Fibroblast of upper back skin (primary cell): ENCODE measurements around the gene KLF7.

Source experiments
- DNase-seq: peaks from one replicate; pipeline ENCODE4 v3.0.0-alpha.2; 2013

Gene KLF7

GRCh38 chr2:207165121-207166038 is at the start of gene KLF7:
Gene KLF7 (minus strand): TSS chr2:207165948. CDS start chr2:207165568, 380 bp downstream.
- DNase-seq, result no peak

GRCh38 chr2:207215308-207215707 is 49.6 kb upstream of the KLF7 start:
- DNase-seq, result no peak

- no peak for DNase-seq
Observed at GRCh38 chr2:207214446-207214845, 48.7 kb upstream of the KLF7 start.

- DNase-seq, result no peak
Observed at GRCh38 chr2:207206011-207206410, 40.3 kb upstream of the KLF7 start.

- DNase-seq, result no peak
Observed at GRCh38 chr2:207205173-207205957, 39.6 kb upstream of the KLF7 start.

GRCh38 chr2:207203056-207203455 is 37.3 kb upstream of the KLF7 start:
- DNase-seq, result no peak

GRCh38 chr2:207202645-207203044 is 36.9 kb upstream of the KLF7 start:
- DNase-seq, result peak; percentile 65

- DNase-seq, result no peak
Observed at GRCh38 chr2:207201416-207201815, 35.7 kb upstream of the KLF7 start.

GRCh38 chr2:207200136-207200535 is 34.4 kb upstream of the KLF7 start:
- DNase-seq, result no peak

GRCh38 chr2:207194028-207194427 is 28.3 kb upstream of the KLF7 start:
- no peak for DNase-seq

- DNase-seq, result peak; percentile 67
Observed at GRCh38 chr2:207188626-207189419, 23.1 kb upstream of the KLF7 start.

- no peak for DNase-seq
Observed at GRCh38 chr2:207185372-207185771, 19.6 kb upstream of the KLF7 start.

- DNase-seq, result no peak
Observed at GRCh38 chr2:207184768-207185167, 19.0 kb upstream of the KLF7 start.

- peak; percentile 77 for DNase-seq
Observed at GRCh38 chr2:207184348-207184747, 18.6 kb upstream of the KLF7 start.

- no peak for DNase-seq
Observed at GRCh38 chr2:207183506-207183905, 17.8 kb upstream of the KLF7 start.

GRCh38 chr2:207182911-207183310 is 17.2 kb upstream of the KLF7 start:
- peak; percentile 88 for DNase-seq

- DNase-seq, result no peak
Observed at GRCh38 chr2:207181526-207182274, 16.0 kb upstream of the KLF7 start.

GRCh38 chr2:207180741-207181140 is 15.0 kb upstream of the KLF7 start:
- DNase-seq, result peak; percentile 37

- no peak for DNase-seq
Observed at GRCh38 chr2:207176247-207176646, 10.5 kb upstream of the KLF7 start.

- no peak for DNase-seq
Observed at GRCh38 chr2:207173641-207174040, 7.9 kb upstream of the KLF7 start.

- peak; percentile 78 for DNase-seq
Observed at GRCh38 chr2:207167099-207167923, 1.6 kb upstream of the KLF7 start.
